GM10248 (cell line): Measurements from ENCODE around the gene PSMB8.
A peak's percentile ranks its signal among the peaks of the same experiment; 100 is the strongest.

Source experiments
- CTCF ChIA-PET: fragments of 300-600 bp; sonication (Branson Sonifier 250); formaldehyde crosslinking; extraction: SDS; loops from one replicate; lab custom pipeline; 2021; ENCODE audit warnings: antibody characterized with exemption; lab: Yijun Ruan, JAX
- POLR2A ChIA-PET: fragments of 350-650 bp; sonication (Branson Sonifier 250); formaldehyde crosslinking; extraction: SDS; loops from one replicate; lab custom pipeline; 2020; ENCODE audit warnings: antibody characterized with exemption; lab: Yijun Ruan, JAX
- DNase-seq: peaks from one replicate; pipeline ENCODE4 v3.0.0; 2012; ENCODE audit errors: extremely low spot score
- TF ChIP-seq, protein P1 (sequence below): IDR thresholded peaks from 2 replicates; pipeline ENCODE4 v1.5.1; 2012; ENCODE audit warnings: mild to moderate bottlenecking, low read depth; ENCODE audit errors: extremely low read depth, missing control alignments, control extremely low read depth

The PSMB8 gene

DNA sequence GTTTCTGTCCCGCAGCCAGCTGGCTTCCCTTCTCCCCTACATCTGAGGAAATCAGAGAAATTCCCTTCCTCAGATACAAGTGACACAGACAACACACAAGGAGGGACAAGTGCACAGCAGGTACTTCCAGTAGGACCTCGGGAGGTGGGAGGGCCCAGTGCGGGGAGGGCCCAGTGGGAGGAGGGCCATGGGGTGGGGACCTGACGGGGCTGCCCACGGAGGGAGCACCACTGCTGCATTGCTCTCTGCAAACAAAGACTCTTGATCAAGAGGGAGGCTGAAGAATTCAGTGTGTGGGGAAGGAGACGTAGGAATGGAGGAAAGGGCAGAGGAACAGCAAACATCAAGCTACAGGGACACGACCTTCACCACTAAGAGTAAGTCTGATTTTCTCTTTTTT is 14.4 kb downstream of the PSMB8 start:
- CTCF ChIA-PET: interaction anchor here (1.3 to 7.6 kb wide), 4 partner anchors 9 to 40 kb away, joined by 3 to 64 read pairs (median 27); partner anchors contain the start of genes TAP1 and TAP2
- DNase-seq: no peak
- TF ChIP-seq, protein P1, sequence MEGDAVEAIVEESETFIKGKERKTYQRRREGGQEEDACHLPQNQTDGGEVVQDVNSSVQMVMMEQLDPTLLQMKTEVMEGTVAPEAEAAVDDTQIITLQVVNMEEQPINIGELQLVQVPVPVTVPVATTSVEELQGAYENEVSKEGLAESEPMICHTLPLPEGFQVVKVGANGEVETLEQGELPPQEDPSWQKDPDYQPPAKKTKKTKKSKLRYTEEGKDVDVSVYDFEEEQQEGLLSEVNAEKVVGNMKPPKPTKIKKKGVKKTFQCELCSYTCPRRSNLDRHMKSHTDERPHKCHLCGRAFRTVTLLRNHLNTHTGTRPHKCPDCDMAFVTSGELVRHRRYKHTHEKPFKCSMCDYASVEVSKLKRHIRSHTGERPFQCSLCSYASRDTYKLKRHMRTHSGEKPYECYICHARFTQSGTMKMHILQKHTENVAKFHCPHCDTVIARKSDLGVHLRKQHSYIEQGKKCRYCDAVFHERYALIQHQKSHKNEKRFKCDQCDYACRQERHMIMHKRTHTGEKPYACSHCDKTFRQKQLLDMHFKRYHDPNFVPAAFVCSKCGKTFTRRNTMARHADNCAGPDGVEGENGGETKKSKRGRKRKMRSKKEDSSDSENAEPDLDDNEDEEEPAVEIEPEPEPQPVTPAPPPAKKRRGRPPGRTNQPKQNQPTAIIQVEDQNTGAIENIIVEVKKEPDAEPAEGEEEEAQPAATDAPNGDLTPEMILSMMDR: no peak
- POLR2A ChIA-PET: no interaction called here

DNA sequence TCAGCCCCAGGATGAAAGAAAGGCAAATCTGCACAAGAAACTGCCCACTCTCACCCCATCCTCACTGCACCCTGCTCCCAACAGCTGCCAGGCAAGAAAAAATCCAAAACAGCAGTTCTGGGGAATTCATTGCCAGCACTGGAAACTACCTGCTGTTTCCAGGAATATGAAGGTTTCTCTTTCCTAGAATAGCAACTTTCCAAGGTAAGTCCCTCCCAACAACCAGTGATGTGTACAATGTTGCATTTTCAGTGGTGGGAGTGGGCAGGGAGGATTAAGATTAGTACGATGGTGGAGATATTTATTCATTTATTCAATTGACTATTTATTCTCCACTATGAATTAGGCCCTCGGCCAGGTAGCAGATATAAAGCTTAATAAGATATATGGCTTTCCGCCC is 16.8 kb downstream of the PSMB8 start:
- TF ChIP-seq, protein P1: no peak
- ChIA-PET CTCF (interaction anchor here (1.0 to 7.6 kb wide), 6 partner anchors 11 to 158 kb away, joined by 3 to 64 read pairs (median 11); partner anchors contain the start of genes TAP1 and TAP2), POLR2A (no interaction called here)
- no peak for DNase-seq

DNA sequence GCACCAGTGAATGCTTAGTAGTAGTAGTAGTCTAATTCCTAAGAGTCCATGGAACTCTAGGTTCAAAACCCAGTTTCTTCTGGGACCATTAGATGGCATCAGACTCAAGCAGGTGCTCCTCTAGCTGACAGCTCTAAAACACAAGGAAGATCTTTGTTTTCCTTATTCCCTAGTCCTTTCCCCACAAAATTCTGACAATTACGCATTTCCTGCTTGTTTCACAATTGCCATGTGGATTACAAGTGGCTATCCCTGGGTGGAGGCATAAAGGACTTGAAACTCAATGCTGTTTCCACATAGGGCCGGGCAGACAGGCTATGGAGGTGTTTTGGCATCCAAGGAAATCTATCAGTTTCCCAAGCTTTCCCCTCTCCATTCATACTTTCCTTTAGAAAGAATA is 17.9 kb downstream of the PSMB8 start:
- no peak for DNase-seq
- TF ChIP-seq, protein P1: peak; percentile 36

DNA sequence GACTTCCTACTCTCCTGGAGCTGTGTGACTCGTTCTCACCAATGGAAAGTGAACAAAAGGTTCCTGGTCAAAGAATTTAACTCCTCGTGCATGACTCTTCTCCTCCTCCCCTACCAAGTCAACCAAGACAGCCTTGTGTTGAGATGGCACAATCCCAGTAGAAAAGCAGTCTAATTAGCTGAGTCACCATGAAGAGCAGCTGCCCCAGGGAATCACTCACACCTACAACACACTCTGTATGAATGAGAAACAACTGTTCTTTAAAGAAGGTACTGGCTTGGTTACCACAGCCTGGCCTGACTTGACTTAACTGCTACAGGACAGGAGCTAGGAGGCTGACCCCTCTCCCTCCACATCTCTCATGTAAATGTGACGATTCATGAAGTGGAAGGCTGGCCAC is 24.1 kb downstream of the PSMB8 start:
- no peak for DNase-seq
- ChIA-PET POLR2A (no interaction called here), CTCF (interaction anchor here (1.3 to 4.8 kb wide), 8 partner anchors 11 to 165 kb away, joined by 4 to 32 read pairs (median 5); partner anchors contain the start of genes TAP1 and TAP2)
- TF ChIP-seq, protein P1: no peak

More for the DNA sequence above, 17.9 kb downstream of the PSMB8 start:
- ChIA-PET POLR2A (no interaction called here), CTCF (interaction anchor here (1.0 to 7.6 kb wide), 8 partner anchors 8 to 159 kb away, joined by 3 to 64 read pairs (median 4); partner anchors contain the start of genes PSMB9, TAP1 and TAP2)

DNA sequence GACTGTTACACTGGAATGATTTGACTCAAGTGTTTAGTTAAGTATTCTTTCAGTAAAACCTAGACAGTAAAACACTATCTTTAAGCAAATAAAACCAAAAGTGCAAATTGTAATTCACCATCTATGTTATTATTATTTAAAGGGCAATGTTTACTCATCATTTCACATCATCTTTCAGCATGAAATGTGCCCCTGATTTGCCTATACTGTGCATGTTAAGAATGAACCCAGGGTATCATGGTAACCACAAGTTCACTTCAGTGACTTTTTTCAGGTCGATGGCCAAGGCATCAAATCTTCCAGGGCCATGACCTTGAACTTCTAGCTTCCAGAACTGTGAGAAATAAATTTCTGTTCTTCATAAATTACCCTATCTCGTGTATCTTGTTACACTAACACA is 25.0 kb downstream of the PSMB8 start:
- ChIA-PET POLR2A (no interaction called here), CTCF (interaction anchor here (1.3 to 4.8 kb wide), 2 partner anchors 20 to 35 kb away, joined by 5 to 32 read pairs; partner anchors contain the start of genes TAP1 and TAP2)
- TF ChIP-seq, protein P1: no peak
- no peak for DNase-seq

DNA sequence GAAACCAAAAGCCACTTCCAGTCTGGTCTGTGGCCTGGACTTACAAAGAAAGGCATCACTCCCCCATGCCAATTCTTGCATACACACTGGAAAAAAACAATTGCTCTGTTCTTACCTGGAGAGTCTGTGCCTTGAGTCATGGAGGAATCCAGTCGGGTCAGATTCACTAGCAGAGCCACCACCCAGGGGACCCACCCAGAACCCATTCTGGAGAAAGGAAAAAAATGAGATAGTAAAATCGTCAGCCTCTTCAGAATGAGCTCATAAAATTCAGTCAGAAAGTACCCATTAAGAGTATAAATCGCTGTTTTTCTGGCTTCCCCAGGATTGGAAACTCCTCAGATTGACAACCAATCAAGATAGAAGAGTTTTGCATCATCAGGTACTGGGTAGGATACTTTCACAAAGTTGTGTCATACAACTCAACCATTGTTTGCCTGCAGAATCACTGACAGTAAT is 27.1 kb downstream of the PSMB8 start, which contains the start of gene HLA-DOB:
Gene HLA-DOB, minus strand, starts transcription at position 257 of the 459 bp plus-strand sequence. Its CDS starts 51 bp downstream, at position 206.
- CTCF ChIA-PET: interaction anchor here (0.7 to 1.0 kb wide), 2 partner anchors 22 to 51 kb away, joined by 3 to 4 read pairs; partner anchors contain the start of gene TAP2
- DNase-seq: peak; percentile 81
- TF ChIP-seq, protein P1: no peak
- POLR2A ChIA-PET: no interaction called here
